ENCODE data around the gene CD4.
"Not testable (repeated sequence)": the region's sequence is repeated elsewhere in the genome, so short reads cannot be mapped to it uniquely, and the experiment has no call there.

The CD4 gene

GRCh38 chr12:6788972-6789924 lies at the start of gene CD4:
TSS of gene CD4 (plus strand) at chr12:6789528. CDS start at chr12:6800139, 10,611 bp downstream.
- H3K27ac ChIP-seq (ENCODE audit: low read length), result peak within 1 kb of the TSS; percentile 23
- H3K4me3 ChIP-seq (ENCODE audit: low read depth in 1 of 2, low read length in 2 of 2), result peak within 1 kb of the TSS; percentile 2 to 13

GRCh38 chr12:6742080-6742479 lies 47.2 kb upstream of the CD4 start:
- not testable (repeated sequence) for H3K27me3 ChIP-seq (ENCODE audit: low read depth, low read length); H3K4me1 ChIP-seq (ENCODE audit: control insufficient read depth in 1 of 2, insufficient read depth in 2 of 2, low read length in 2 of 2); H3K27ac ChIP-seq (ENCODE audit: low read length)

More at GRCh38 chr12:6788972-6789924, at the start of gene CD4:
- H3K4me1 ChIP-seq (ENCODE audit: control insufficient read depth in 1 of 2, insufficient read depth in 2 of 2, low read length in 2 of 2), result peaks cover 0 to 10% of the 10 kb centered on the region in 2 donors
- H3K27me3 ChIP-seq (ENCODE audit: low read depth, low read length), result no peaks in the 10 kb centered on the region
- H3K9me3 ChIP-seq (ENCODE audit: control insufficient read depth in 1 of 2, low read length in 2 of 2), result no peaks in the 10 kb centered on the region
- H3K36me3 ChIP-seq (ENCODE audit: control insufficient read depth in 1 of 2, insufficient read depth in 2 of 2, low read length in 2 of 2), result no peaks in the 10 kb centered on the region

GRCh38 chr12:6742834-6743233 lies 46.5 kb upstream of the CD4 start:
- no peaks in the 10 kb centered on the region for H3K4me1 ChIP-seq (ENCODE audit: control insufficient read depth in 1 of 2, insufficient read depth in 2 of 2, low read length in 2 of 2)
- H3K9me3 ChIP-seq (ENCODE audit: control insufficient read depth in 1 of 2, low read length in 2 of 2), result no peaks in the 10 kb centered on the region
- no peak overlapping the region for H3K4me3 ChIP-seq (ENCODE audit: low read depth in 1 of 2, low read length in 2 of 2)
- peaks cover 18 to 19% of the 10 kb centered on the region in 2 donors for H3K36me3 ChIP-seq (ENCODE audit: control insufficient read depth in 1 of 2, insufficient read depth in 2 of 2, low read length in 2 of 2)
- H3K27ac ChIP-seq (ENCODE audit: low read length), result no peak overlapping the region
- no peaks in the 10 kb centered on the region for H3K27me3 ChIP-seq (ENCODE audit: low read depth, low read length)

More at GRCh38 chr12:6742080-6742479, 47.2 kb upstream of the CD4 start:
- not testable (repeated sequence) for H3K9me3 ChIP-seq (ENCODE audit: control insufficient read depth in 1 of 2, low read length in 2 of 2); H3K4me3 ChIP-seq (ENCODE audit: low read depth in 1 of 2, low read length in 2 of 2)
- H3K36me3 ChIP-seq (ENCODE audit: control insufficient read depth in 1 of 2, insufficient read depth in 2 of 2, low read length in 2 of 2), result peaks cover 10 to 12% of the 10 kb centered on the region in 2 donors

GRCh38 chr12:6743300-6743699 lies 46.0 kb upstream of the CD4 start:
- H3K4me1 ChIP-seq (ENCODE audit: control insufficient read depth in 1 of 2, insufficient read depth in 2 of 2, low read length in 2 of 2); H3K27me3 ChIP-seq (ENCODE audit: low read depth, low read length); H3K27ac ChIP-seq (ENCODE audit: low read length); H3K9me3 ChIP-seq (ENCODE audit: control insufficient read depth in 1 of 2, low read length in 2 of 2); H3K4me3 ChIP-seq (ENCODE audit: low read depth in 1 of 2, low read length in 2 of 2): not testable (repeated sequence)
- peaks cover 23 to 24% of the 10 kb centered on the region in 2 donors for H3K36me3 ChIP-seq (ENCODE audit: control insufficient read depth in 1 of 2, insufficient read depth in 2 of 2, low read length in 2 of 2)

- H3K4me1 ChIP-seq (ENCODE audit: control insufficient read depth in 1 of 2, insufficient read depth in 2 of 2, low read length in 2 of 2), result no peaks in the 10 kb centered on the region
- no peaks in the 10 kb centered on the region for H3K9me3 ChIP-seq (ENCODE audit: control insufficient read depth in 1 of 2, low read length in 2 of 2)
- peaks cover 36 to 50% of the 10 kb centered on the region in 2 donors for H3K36me3 ChIP-seq (ENCODE audit: control insufficient read depth in 1 of 2, insufficient read depth in 2 of 2, low read length in 2 of 2)
- H3K27me3 ChIP-seq (ENCODE audit: low read depth, low read length), result no peaks in the 10 kb centered on the region
- H3K4me3 ChIP-seq (ENCODE audit: low read depth in 1 of 2, low read length in 2 of 2), result no peak overlapping the region
- H3K27ac ChIP-seq (ENCODE audit: low read length), result peak overlapping the region; percentile 54
Observed at GRCh38 chr12:6745741-6746525, 43.4 kb upstream of the CD4 start.

- Histone ChIP-seq H3K4me1 (ENCODE audit: control insufficient read depth in 1 of 2, insufficient read depth in 2 of 2, low read length in 2 of 2) (peaks cover 6 to 11% of the 10 kb centered on the region in 2 donors), H3K9me3 (ENCODE audit: control insufficient read depth in 1 of 2, low read length in 2 of 2) (no peaks in the 10 kb centered on the region), H3K4me3 (ENCODE audit: low read depth in 1 of 2, low read length in 2 of 2) (no peak overlapping the region), H3K27me3 (ENCODE audit: low read depth, low read length) (no peaks in the 10 kb centered on the region), H3K27ac (ENCODE audit: low read length) (no peak overlapping the region), H3K36me3 (ENCODE audit: control insufficient read depth in 1 of 2, insufficient read depth in 2 of 2, low read length in 2 of 2) (peaks cover 36 to 58% of the 10 kb centered on the region in 2 donors)
Observed at GRCh38 chr12:6747216-6747615, 42.1 kb upstream of the CD4 start.

- H3K9me3 ChIP-seq (ENCODE audit: control insufficient read depth in 1 of 2, low read length in 2 of 2), result no peaks in the 10 kb centered on the region
- peaks cover 36 to 65% of the 10 kb centered on the region in 2 donors for H3K36me3 ChIP-seq (ENCODE audit: control insufficient read depth in 1 of 2, insufficient read depth in 2 of 2, low read length in 2 of 2)
- no peak overlapping the region for H3K27ac ChIP-seq (ENCODE audit: low read length)
- H3K27me3 ChIP-seq (ENCODE audit: low read depth, low read length), result no peaks in the 10 kb centered on the region
- H3K4me1 ChIP-seq (ENCODE audit: control insufficient read depth in 1 of 2, insufficient read depth in 2 of 2, low read length in 2 of 2), result peaks cover 7 to 14% of the 10 kb centered on the region in 2 donors
- H3K4me3 ChIP-seq (ENCODE audit: low read depth in 1 of 2, low read length in 2 of 2), result no peak overlapping the region
Observed at GRCh38 chr12:6748761-6749160, 40.6 kb upstream of the CD4 start.

GRCh38 chr12:6750506-6750905 lies 38.8 kb upstream of the CD4 start:
- H3K9me3 ChIP-seq (ENCODE audit: control insufficient read depth in 1 of 2, low read length in 2 of 2), result no peaks in the 10 kb centered on the region
- no peaks in the 10 kb centered on the region for H3K27me3 ChIP-seq (ENCODE audit: low read depth, low read length)
- H3K4me1 ChIP-seq (ENCODE audit: control insufficient read depth in 1 of 2, insufficient read depth in 2 of 2, low read length in 2 of 2), result peaks cover 11 to 16% of the 10 kb centered on the region in 2 donors
- peaks cover 36 to 65% of the 10 kb centered on the region in 2 donors for H3K36me3 ChIP-seq (ENCODE audit: control insufficient read depth in 1 of 2, insufficient read depth in 2 of 2, low read length in 2 of 2)
- no peak overlapping the region for H3K4me3 ChIP-seq (ENCODE audit: low read depth in 1 of 2, low read length in 2 of 2)
- H3K27ac ChIP-seq (ENCODE audit: low read length), result no peak overlapping the region

- no peaks in the 10 kb centered on the region for H3K27me3 ChIP-seq (ENCODE audit: low read depth, low read length)
- peaks cover 11 to 16% of the 10 kb centered on the region in 2 donors for H3K4me1 ChIP-seq (ENCODE audit: control insufficient read depth in 1 of 2, insufficient read depth in 2 of 2, low read length in 2 of 2)
- peak overlapping the region; percentile 99 for H3K27ac ChIP-seq (ENCODE audit: low read length)
- H3K9me3 ChIP-seq (ENCODE audit: control insufficient read depth in 1 of 2, low read length in 2 of 2), result no peaks in the 10 kb centered on the region
- peak overlapping the region; percentile 62 to 90 for H3K4me3 ChIP-seq (ENCODE audit: low read depth in 1 of 2, low read length in 2 of 2)
- peaks cover 29 to 56% of the 10 kb centered on the region in 2 donors for H3K36me3 ChIP-seq (ENCODE audit: control insufficient read depth in 1 of 2, insufficient read depth in 2 of 2, low read length in 2 of 2)
Observed at GRCh38 chr12:6751767-6752166, 37.6 kb upstream of the CD4 start.

GRCh38 chr12:6752167-6752920 lies 37.0 kb upstream of the CD4 start:
- Histone ChIP-seq H3K27me3 (ENCODE audit: low read depth, low read length) (no peaks in the 10 kb centered on the region), H3K4me1 (ENCODE audit: control insufficient read depth in 1 of 2, insufficient read depth in 2 of 2, low read length in 2 of 2) (peaks cover 11 to 16% of the 10 kb centered on the region in 2 donors), H3K4me3 (ENCODE audit: low read depth in 1 of 2, low read length in 2 of 2) (peak overlapping the region; percentile 62 to 90), H3K9me3 (ENCODE audit: control insufficient read depth in 1 of 2, low read length in 2 of 2) (no peaks in the 10 kb centered on the region), H3K36me3 (ENCODE audit: control insufficient read depth in 1 of 2, insufficient read depth in 2 of 2, low read length in 2 of 2) (peaks cover 23 to 51% of the 10 kb centered on the region in 2 donors), H3K27ac (ENCODE audit: low read length) (peak overlapping the region; percentile 99)

Measured in muscle layer of duodenum (tissue), 2 donors.